WTC11 (cell line): ENCODE data around the gene CRIP2. TPM values are rescaled to one million over a fixed set of nuclear protein-coding genes. Genes with fewer than 3 reads are reported as not detected.

Experiments used
- ATAC-seq: fragments of 200-7000 bp; cut with Tn5 transposase; 2 replicates; pipeline ENCODE4 v1.10.0; 2021; ENCODE audit warnings: mild to moderate bottlenecking, moderate library complexity
- CTCF ChIA-PET: fragments of 300-600 bp; sonication (Branson Sonifier 250); formaldehyde crosslinking; loops from one replicate; lab custom pipeline; 2021; ENCODE audit warnings: antibody characterized with exemption; lab: Charles Lee
- POLR2A ChIA-PET: fragments of 350-600 bp; sonication (Branson Sonifier 250); formaldehyde crosslinking; loops from one replicate; lab custom pipeline; 2021; ENCODE audit warnings: antibody characterized with exemption; lab: Charles Lee
- DNase-seq: peaks from one replicate; pipeline ENCODE4 v3.0.0; 2021; ENCODE audit warnings: low spot score
- H3K27ac Mint-ChIP-seq: 2 replicates; pipeline ENCODE4 v1.8.0; 2021; ENCODE audit warnings: mixed read lengths
- H3K27me3 Mint-ChIP-seq: 2 replicates; pipeline ENCODE4 v1.8.0; 2021; ENCODE audit warnings: low read depth, mild to moderate bottlenecking, moderate library complexity, mixed read lengths
- H3K36me3 Mint-ChIP-seq: 2 replicates; pipeline ENCODE4 v1.8.0; 2021; ENCODE audit warnings: mixed read lengths
- H3K4me1 Mint-ChIP-seq: 2 replicates; pipeline ENCODE4 v1.8.0; 2022; ENCODE audit warnings: mixed read lengths
- H3K4me3 Mint-ChIP-seq: 2 replicates; pipeline ENCODE4 v1.8.0; 2021; ENCODE audit warnings: mild to moderate bottlenecking, moderate library complexity, mixed read lengths
- H3K9me3 Mint-ChIP-seq: 2 replicates; pipeline ENCODE4 v1.8.0; 2021; ENCODE audit warnings: mixed read lengths
- CBFB ChIP-seq: sonication (generic); formaldehyde crosslinking; IDR thresholded peaks from 2 replicates; pipeline ENCODE4 v1.8.1; 2022; ENCODE audit warnings: mild to moderate bottlenecking, low read depth, missing genetic modification reagents
- EMX1 ChIP-seq: fragments of 250-450 bp; sonication (Bioruptor Pico); IDR thresholded peaks from 2 replicates; pipeline ENCODE4 v1.8.0; 2021; ENCODE audit warnings: mild to moderate bottlenecking
- FOXK1 ChIP-seq: sonication (generic); formaldehyde crosslinking; IDR thresholded peaks from 2 replicates; pipeline ENCODE4 v1.8.0; 2022; ENCODE audit warnings: mild to moderate bottlenecking, moderate library complexity, missing genetic modification reagents
- FOXP4 ChIP-seq: sonication (generic); formaldehyde crosslinking; IDR thresholded peaks from 2 replicates; pipeline ENCODE4 v1.8.0; 2022; ENCODE audit warnings: mild to moderate bottlenecking, missing genetic modification reagents
- IRF1 ChIP-seq: sonication (generic); formaldehyde crosslinking; IDR thresholded peaks from 2 replicates; pipeline ENCODE4 v1.8.0; 2023; ENCODE audit warnings: missing genetic modification reagents
- OVOL2 ChIP-seq: fragments of 250-450 bp; sonication (Bioruptor Pico); IDR thresholded peaks from 2 replicates; pipeline ENCODE4 v1.9.0; 2021; ENCODE audit warnings: mild to moderate bottlenecking, borderline replicate concordance
- PREB ChIP-seq: sonication (generic); formaldehyde crosslinking; IDR thresholded peaks from 2 replicates; pipeline ENCODE4 v1.8.1; 2022; ENCODE audit warnings: mild to moderate bottlenecking, missing genetic modification reagents, moderate library complexity, borderline replicate concordance
- TEAD4 ChIP-seq: sonication (generic); formaldehyde crosslinking; IDR thresholded peaks from 2 replicates; pipeline ENCODE4 v1.8.0; 2022; ENCODE audit warnings: mild to moderate bottlenecking, missing genetic modification reagents
- ZMAT4 ChIP-seq: fragments of 250-450 bp; sonication (Bioruptor Pico); IDR thresholded peaks from 2 replicates; pipeline ENCODE4 v1.9.0; 2021; ENCODE audit warnings: mild to moderate bottlenecking
- ZNF121 ChIP-seq: sonication (generic); formaldehyde crosslinking; IDR thresholded peaks from 2 replicates; pipeline ENCODE4 v1.8.0; 2023; ENCODE audit warnings: missing genetic modification reagents
- ZNF138 ChIP-seq: sonication (generic); formaldehyde crosslinking; conservative IDR thresholded peaks from 2 replicates; pipeline ENCODE4 v1.8.1; 2022; ENCODE audit warnings: mild to moderate bottlenecking, moderate library complexity, missing genetic modification reagents
- ZNF512 ChIP-seq: sonication (generic); formaldehyde crosslinking; IDR thresholded peaks from 2 replicates; pipeline ENCODE4 v1.8.1; 2022; ENCODE audit warnings: missing genetic modification reagents, borderline replicate concordance
- ZNF532 ChIP-seq: fragments of 250-450 bp; sonication (Bioruptor Pico); IDR thresholded peaks from 2 replicates; pipeline ENCODE4 v1.9.0; 2021; ENCODE audit warnings: mild to moderate bottlenecking, borderline replicate concordance
- total RNA-seq: library from RNA; stranded (reverse); gene quantifications from 3 replicates; pipeline ENCODE4 v1.2.3, GENCODE V29; 2021

CRIP2 gene
- total RNA-seq, 1 experiment from 2014 or later: 5.4 TPM

- H3K27me3 Mint-ChIP-seq: peaks cover 84% of the 10 kb centered on the region
- no peak for TF ChIP-seq EMX1 (CRISPR knock-in tag)
- TF ChIP-seq ZMAT4: no peak
- no peak for TF ChIP-seq FOXK1 (CRISPR knock-in tag)
- TF ChIP-seq ZNF138 (CRISPR knock-in tag): no peak
- no peak for TF ChIP-seq IRF1 (CRISPR knock-in tag)
- TF ChIP-seq ZNF121: no peak
- TF ChIP-seq ZNF512 (CRISPR knock-in tag): no peak
- TF ChIP-seq OVOL2: no peak
- no peak for TF ChIP-seq ZNF532 (CRISPR knock-in tag)
- no peak for TF ChIP-seq TEAD4 (CRISPR knock-in tag)
- H3K36me3 Mint-ChIP-seq: no peaks in the 10 kb centered on the region
- ChIA-PET POLR2A (no interaction called here), CTCF (interaction anchor here (1.0 to 5.1 kb wide), 4 partner anchors 7 to 714 kb away, joined by 3 to 116 read pairs (median 48); no protein-coding TSS in a partner anchor)
- H3K27ac Mint-ChIP-seq: no peak overlapping the region
- ATAC-seq (no peak), DNase-seq (no peak)
- peaks cover 18% of the 10 kb centered on the region for H3K4me1 Mint-ChIP-seq
- no peaks in the 10 kb centered on the region for H3K9me3 Mint-ChIP-seq
- H3K4me3 Mint-ChIP-seq: no peak overlapping the region
Observed at GRCh38 chr14:105482486-105483110, 8.0 kb downstream of the CRIP2 start.

- H3K27ac Mint-ChIP-seq: no peak overlapping the region
- H3K4me1 Mint-ChIP-seq: peaks cover 18% of the 10 kb centered on the region
- CTCF ChIA-PET: interaction anchor here (1.7 to 5.1 kb wide), 2 partner anchors 13 to 113 kb away, joined by 4 to 116 read pairs; no protein-coding TSS in a partner anchor
- TF ChIP-seq PREB (CRISPR knock-in tag) (no peak), FOXP4 (no peak), CBFB (CRISPR knock-in tag) (no peak)
- TF ChIP-seq, all 79 proteins: peak for 0
- Mint-ChIP-seq H3K9me3 (no peaks in the 10 kb centered on the region), H3K27me3 (peaks cover 87% of the 10 kb centered on the region), H3K4me3 (no peak overlapping the region), H3K36me3 (no peaks in the 10 kb centered on the region)
- no peak for ATAC-seq
- no peak for DNase-seq
- POLR2A ChIA-PET: no interaction called here
Observed at GRCh38 chr14:105483300-105484068, 8.9 kb downstream of the CRIP2 start.
